ENCODE data around the gene AGBL4. TPM values are rescaled to one million over a fixed set of nuclear protein-coding genes. Genes with fewer than 3 reads are reported as not detected.

AGBL4 gene
- polyA plus RNA-seq, 3 donors, result 0.05 TPM; not detected in 2

DNA sequence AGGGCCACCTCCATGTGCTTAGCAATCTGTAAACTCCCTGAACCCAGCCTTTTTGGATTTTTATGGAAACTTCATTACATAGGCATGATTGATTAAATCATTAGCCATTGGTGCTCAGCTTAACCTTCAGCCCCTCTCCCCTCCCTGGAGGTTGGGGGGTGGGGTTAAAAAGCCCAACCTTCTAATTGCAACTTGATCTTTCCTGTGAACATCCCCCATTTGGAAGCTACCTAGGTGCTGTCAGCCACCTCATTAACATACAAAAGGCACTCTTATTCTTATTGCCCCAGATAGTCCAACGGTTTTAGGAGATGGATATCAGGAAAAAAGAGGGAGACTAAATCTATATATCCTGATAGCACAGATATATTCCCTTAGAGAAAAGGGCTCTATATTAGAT lies 823.0 kb downstream of the AGBL4 start:
- Histone ChIP-seq H3K9me3 (replicated peaks in 1 of 2; ENCODE audit: control insufficient read depth in 1 of 2, insufficient read depth in 1 of 2, low read length in 2 of 2) (peaks cover 11 to 22% of the 10 kb centered on the region in 2 donors), H3K79me2 (ENCODE audit: insufficient read depth, low read length) (no peaks in the 10 kb centered on the region), H3K27ac (ENCODE audit: low read depth in 1 of 2, low read length in 2 of 2) (no peak overlapping the region), H4K20me1 (ENCODE audit: insufficient read depth, low read length) (no peaks in the 10 kb centered on the region), H3K27me3 (ENCODE audit: control insufficient read depth in 2 of 2, insufficient read depth in 2 of 2, low read length in 2 of 2) (no peaks in the 10 kb centered on the region), H2AFZ (ENCODE audit: insufficient read depth, low read depth, low read length, poor library complexity, severe bottlenecking) (no peak overlapping the region), H3K9ac (ENCODE audit: insufficient read depth, low read length, poor library complexity, severe bottlenecking) (no peak overlapping the region), H3K4me2 (replicated peaks; ENCODE audit: extremely low read depth, low read length, poor library complexity, severe bottlenecking) (no peak overlapping the region), H3K36me3 (replicated peaks in 1 of 2; ENCODE audit: control insufficient read depth in 1 of 2, insufficient read depth in 2 of 2, low read length in 2 of 2) (no peaks in the 10 kb centered on the region), H3K4me1 (ENCODE audit: control insufficient read depth in 1 of 2, insufficient read depth in 2 of 2, low read length in 2 of 2) (no peaks in the 10 kb centered on the region), H3K4me3 (replicated peaks in 1 of 3; ENCODE audit: low read depth in 2 of 3, low read length in 3 of 3) (no peak overlapping the region)
- Mint-ChIP-seq H3K9me3 (peaks cover 7 to 23% (median 13%) of the 10 kb centered on the region in 7 donors), H3K36me3 (no peaks in the 10 kb centered on the region), H3K27me3 (ENCODE audit: low read depth in 3 of 3) (peaks cover 0 to 1% (median 0%) of the 10 kb centered on the region in 3 donors), H3K4me1 (no peaks in the 10 kb centered on the region), H3K27ac (no peak overlapping the region), H3K4me3 (no peak overlapping the region)
- DNase-seq, result no peak
- intact Hi-C loops (cut with micrococcal nuclease), result no loop called here
- no CpG with 5 or more reads among the region's 1 CpG for WGBS (ENCODE audit: insufficient coverage)
- TF ChIP-seq CTCF (IDR thresholded peaks at IDR 0.05), result no peak

- Mint-ChIP-seq H3K4me1 (no peaks in the 10 kb centered on the region), H3K4me3 (no peak overlapping the region), H3K36me3 (no peaks in the 10 kb centered on the region), H3K27ac (no peak overlapping the region), H3K27me3 (ENCODE audit: low read depth in 3 of 3) (peaks cover 0 to 1% (median 0%) of the 10 kb centered on the region in 3 donors), H3K9me3 (peaks cover 7 to 30% (median 22%) of the 10 kb centered on the region in 7 donors)
- DNase-seq, result no peak
- Histone ChIP-seq H3K79me2 (ENCODE audit: insufficient read depth, low read length) (no peaks in the 10 kb centered on the region), H3K36me3 (replicated peaks in 1 of 2; ENCODE audit: control insufficient read depth in 1 of 2, insufficient read depth in 2 of 2, low read length in 2 of 2) (no peaks in the 10 kb centered on the region), H3K27me3 (ENCODE audit: control insufficient read depth in 2 of 2, insufficient read depth in 2 of 2, low read length in 2 of 2) (no peaks in the 10 kb centered on the region), H3K9ac (ENCODE audit: insufficient read depth, low read length, poor library complexity, severe bottlenecking) (no peak overlapping the region), H2AFZ (ENCODE audit: insufficient read depth, low read depth, low read length, poor library complexity, severe bottlenecking) (no peak overlapping the region), H3K4me2 (replicated peaks; ENCODE audit: extremely low read depth, low read length, poor library complexity, severe bottlenecking) (no peak overlapping the region), H3K4me3 (replicated peaks in 1 of 3; ENCODE audit: low read depth in 2 of 3, low read length in 3 of 3) (no peak overlapping the region), H3K9me3 (replicated peaks in 1 of 2; ENCODE audit: control insufficient read depth in 1 of 2, insufficient read depth in 1 of 2, low read length in 2 of 2) (peaks cover 13 to 22% of the 10 kb centered on the region in 2 donors), H4K20me1 (ENCODE audit: insufficient read depth, low read length) (no peaks in the 10 kb centered on the region), H3K27ac (ENCODE audit: low read depth in 1 of 2, low read length in 2 of 2) (no peak overlapping the region), H3K4me1 (ENCODE audit: control insufficient read depth in 1 of 2, insufficient read depth in 2 of 2, low read length in 2 of 2) (no peaks in the 10 kb centered on the region)
- intact Hi-C loops (cut with micrococcal nuclease), result no loop called here
- no peak for TF ChIP-seq CTCF (IDR thresholded peaks at IDR 0.05)
Observed at GRCh38 chr1:49199564-49199963, 824.2 kb downstream of the AGBL4 start.
